ENCODE data around the gene WWOX.

WWOX gene

DNA sequence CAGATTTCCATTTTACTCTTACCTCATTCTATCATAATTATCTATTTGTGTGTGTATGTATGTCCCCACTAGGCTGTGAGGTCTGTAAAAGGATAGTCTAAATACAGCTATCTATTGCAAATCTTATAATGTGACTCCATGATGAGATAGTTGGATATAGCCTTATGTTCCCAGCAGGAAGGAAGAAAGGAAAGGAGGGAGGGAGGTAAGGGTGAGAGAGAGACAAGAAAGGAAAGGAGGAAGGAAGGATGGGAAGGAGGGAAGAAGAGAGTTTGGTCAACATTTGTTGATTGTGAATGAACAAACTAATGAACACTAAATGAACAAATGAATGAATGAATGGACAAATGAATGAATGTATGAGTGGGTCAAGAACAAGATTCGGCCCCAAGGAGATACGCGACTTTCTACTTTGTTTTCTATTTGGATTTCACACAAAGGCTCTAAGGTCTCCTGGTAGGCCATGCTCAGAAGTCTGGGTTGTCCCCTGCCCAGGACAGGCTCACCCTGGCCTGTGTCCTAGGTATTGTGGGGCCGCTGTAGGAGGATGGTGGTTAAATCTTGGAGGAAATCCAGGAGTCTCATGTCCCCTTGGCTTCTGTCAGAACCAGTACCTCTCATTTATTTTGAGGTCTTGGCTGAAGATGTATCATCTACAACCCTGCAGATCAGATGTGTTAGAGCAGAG lies 195.2 kb downstream of the WWOX start:
- H3K4me3 ChIP-seq (ENCODE audit: low read length in 2 of 2) = no peak overlapping the region
- H3K9me3 ChIP-seq (ENCODE audit: control insufficient read depth in 2 of 2, low read length in 2 of 2) = no peaks in the 10 kb centered on the region
- H3K27ac ChIP-seq (ENCODE audit: low read length) = no peak overlapping the region
- H3K4me1 ChIP-seq (ENCODE audit: control insufficient read depth, insufficient read depth, low read length) = no peaks in the 10 kb centered on the region
- no peaks in the 10 kb centered on the region for H3K36me3 ChIP-seq (ENCODE audit: control insufficient read depth in 2 of 2, insufficient read depth in 2 of 2, low read length in 2 of 2)
- H3K27me3 ChIP-seq (ENCODE audit: control insufficient read depth in 1 of 2, insufficient read depth in 2 of 2, low read length in 2 of 2) = no peaks in the 10 kb centered on the region
- H3K9ac ChIP-seq (ENCODE audit: low read length in 2 of 2) = no peak overlapping the region

DNA sequence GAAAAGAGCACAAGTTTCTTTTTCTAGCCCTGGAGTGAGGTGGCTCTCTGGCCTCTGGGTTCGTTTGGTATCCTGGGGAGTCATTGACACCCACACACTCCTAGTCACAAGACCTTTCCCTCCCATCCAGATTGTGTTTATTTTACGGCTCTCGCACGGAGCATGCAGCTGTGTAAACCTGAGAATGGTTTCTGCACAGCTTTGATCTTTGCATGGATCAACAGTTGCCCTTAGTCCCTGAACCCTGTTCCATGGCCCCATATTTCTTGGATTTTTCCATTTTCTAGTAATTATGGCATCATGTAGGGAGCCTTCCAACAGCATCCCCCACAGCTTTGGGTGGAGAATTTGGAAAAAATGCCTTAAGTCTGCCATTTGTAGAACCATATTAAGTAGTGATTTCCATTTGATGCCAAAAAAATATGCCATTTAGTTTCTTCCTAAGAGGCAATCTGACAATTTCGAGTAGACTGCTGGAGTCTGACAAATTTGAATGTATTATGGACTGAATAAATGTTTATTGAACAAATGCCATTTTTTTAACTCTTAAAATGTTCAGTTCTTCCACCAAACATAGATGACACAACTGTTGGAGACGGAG lies 197.7 kb downstream of the WWOX start:
- Histone ChIP-seq H3K36me3 (ENCODE audit: control insufficient read depth in 2 of 2, insufficient read depth in 2 of 2, low read length in 2 of 2) (no peaks in the 10 kb centered on the region), H3K9ac (ENCODE audit: low read length in 2 of 2) (no peak overlapping the region), H3K27me3 (ENCODE audit: control insufficient read depth in 1 of 2, insufficient read depth in 2 of 2, low read length in 2 of 2) (no peaks in the 10 kb centered on the region), H3K9me3 (ENCODE audit: control insufficient read depth in 2 of 2, low read length in 2 of 2) (no peaks in the 10 kb centered on the region), H3K4me3 (ENCODE audit: low read length in 2 of 2) (no peak overlapping the region), H3K27ac (ENCODE audit: low read length) (no peak overlapping the region), H3K4me1 (ENCODE audit: control insufficient read depth, insufficient read depth, low read length) (no peaks in the 10 kb centered on the region)

DNA sequence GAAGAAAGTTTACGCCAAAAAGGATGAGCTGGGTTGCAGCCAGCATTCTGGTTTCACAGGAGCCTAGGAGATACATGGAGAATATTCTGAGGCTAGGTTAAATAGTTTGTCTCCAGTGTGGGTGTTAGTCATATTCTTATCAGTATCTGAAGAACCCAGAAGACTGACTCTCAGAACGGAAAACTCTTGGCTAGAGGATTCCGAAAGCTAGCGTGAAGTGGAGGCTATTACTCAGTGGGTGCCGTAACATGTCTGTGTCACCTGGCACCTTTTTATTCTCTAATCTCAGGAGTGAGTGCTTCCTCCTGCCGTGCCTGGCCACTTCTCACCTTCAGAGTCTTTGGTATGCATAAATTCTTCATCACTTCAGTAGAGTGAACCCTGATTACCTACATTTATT lies 199.5 kb downstream of the WWOX start:
- Histone ChIP-seq H3K4me1 (ENCODE audit: control insufficient read depth, insufficient read depth, low read length) (peaks cover 3% of the 10 kb centered on the region), H3K4me3 (ENCODE audit: low read length in 2 of 2) (no peak overlapping the region), H3K9ac (ENCODE audit: low read length in 2 of 2) (no peak overlapping the region), H3K36me3 (ENCODE audit: control insufficient read depth in 2 of 2, insufficient read depth in 2 of 2, low read length in 2 of 2) (no peaks in the 10 kb centered on the region), H3K27me3 (ENCODE audit: control insufficient read depth in 1 of 2, insufficient read depth in 2 of 2, low read length in 2 of 2) (no peaks in the 10 kb centered on the region), H3K27ac (ENCODE audit: low read length) (no peak overlapping the region), H3K9me3 (ENCODE audit: control insufficient read depth in 2 of 2, low read length in 2 of 2) (no peaks in the 10 kb centered on the region)

DNA sequence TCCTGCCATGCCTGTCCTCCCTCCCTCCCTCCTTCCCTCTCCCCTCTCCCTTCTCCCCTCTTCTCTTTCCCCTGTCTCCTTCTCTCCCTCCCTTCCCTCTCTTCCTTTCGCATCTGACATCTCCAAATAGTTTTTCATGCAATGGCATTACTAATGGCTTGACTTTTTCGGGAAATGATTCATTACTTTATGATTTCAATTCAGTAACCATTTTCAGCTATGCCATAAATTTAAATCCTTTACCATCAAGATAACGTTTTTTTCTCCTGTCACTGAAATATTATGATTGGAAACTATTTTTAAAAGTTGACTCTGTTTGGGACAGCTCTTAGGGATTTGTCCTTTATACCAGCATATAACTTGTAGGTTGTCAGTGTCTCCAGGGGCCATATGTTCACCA lies 201.0 kb downstream of the WWOX start:
- Histone ChIP-seq H3K4me3 (ENCODE audit: low read length in 2 of 2) (no peak overlapping the region), H3K4me1 (ENCODE audit: control insufficient read depth, insufficient read depth, low read length) (peaks cover 3% of the 10 kb centered on the region), H3K27ac (ENCODE audit: low read length) (no peak overlapping the region), H3K9ac (ENCODE audit: low read length in 2 of 2) (no peak overlapping the region), H3K36me3 (ENCODE audit: control insufficient read depth in 2 of 2, insufficient read depth in 2 of 2, low read length in 2 of 2) (no peaks in the 10 kb centered on the region), H3K27me3 (ENCODE audit: control insufficient read depth in 1 of 2, insufficient read depth in 2 of 2, low read length in 2 of 2) (no peaks in the 10 kb centered on the region), H3K9me3 (ENCODE audit: control insufficient read depth in 2 of 2, low read length in 2 of 2) (no peaks in the 10 kb centered on the region)

DNA sequence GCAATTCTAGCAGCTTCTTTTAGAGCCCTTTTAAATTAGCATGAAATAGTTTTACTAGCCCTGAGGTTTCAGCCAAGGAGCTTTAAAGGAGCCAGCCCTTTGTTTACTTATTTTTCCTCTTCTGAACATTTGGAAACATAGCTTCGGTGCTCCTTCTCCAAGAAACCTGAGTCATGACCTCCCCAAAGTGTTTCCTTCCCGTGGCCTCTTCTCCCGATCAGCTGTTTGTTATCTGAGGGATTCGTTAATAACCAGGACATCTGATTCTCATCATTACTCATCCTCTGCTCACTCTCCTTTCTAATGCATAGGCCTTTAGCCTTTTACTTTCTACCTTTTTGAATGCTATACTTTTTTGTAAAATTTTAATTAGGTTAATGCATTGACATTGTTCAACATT lies 204.5 kb downstream of the WWOX start:
- Histone ChIP-seq H3K9me3 (ENCODE audit: control insufficient read depth in 2 of 2, low read length in 2 of 2) (no peaks in the 10 kb centered on the region), H3K4me1 (ENCODE audit: control insufficient read depth, insufficient read depth, low read length) (peaks cover 3% of the 10 kb centered on the region), H3K4me3 (ENCODE audit: low read length in 2 of 2) (no peak overlapping the region), H3K36me3 (ENCODE audit: control insufficient read depth in 2 of 2, insufficient read depth in 2 of 2, low read length in 2 of 2) (no peaks in the 10 kb centered on the region), H3K9ac (ENCODE audit: low read length in 2 of 2) (no peak overlapping the region), H3K27ac (ENCODE audit: low read length) (no peak overlapping the region), H3K27me3 (ENCODE audit: control insufficient read depth in 1 of 2, insufficient read depth in 2 of 2, low read length in 2 of 2) (no peaks in the 10 kb centered on the region)

DNA sequence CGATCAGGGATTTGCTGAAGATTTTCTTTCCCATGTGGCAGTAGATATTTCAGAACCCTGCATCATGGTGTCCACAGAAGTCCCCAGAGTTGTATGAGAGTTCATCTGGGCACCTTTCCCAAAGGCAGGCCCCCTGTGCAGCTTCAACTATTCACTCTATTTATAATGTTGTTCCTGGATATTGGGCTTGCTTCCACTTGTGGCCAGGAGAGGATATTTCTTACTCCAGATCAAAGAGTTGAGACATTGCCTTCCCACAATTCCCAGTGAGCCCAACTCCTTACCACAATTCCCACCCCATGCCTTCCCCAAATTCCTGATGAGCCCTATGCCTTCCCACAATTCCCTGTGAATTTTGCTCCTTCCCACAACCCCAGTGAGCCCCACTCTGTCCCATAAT lies 206.9 kb downstream of the WWOX start:
- Histone ChIP-seq H3K9me3 (ENCODE audit: control insufficient read depth in 2 of 2, low read length in 2 of 2) (no peaks in the 10 kb centered on the region), H3K9ac (ENCODE audit: low read length in 2 of 2) (no peak overlapping the region), H3K27ac (ENCODE audit: low read length) (no peak overlapping the region), H3K36me3 (ENCODE audit: control insufficient read depth in 2 of 2, insufficient read depth in 2 of 2, low read length in 2 of 2) (no peaks in the 10 kb centered on the region), H3K27me3 (ENCODE audit: control insufficient read depth in 1 of 2, insufficient read depth in 2 of 2, low read length in 2 of 2) (no peaks in the 10 kb centered on the region), H3K4me3 (ENCODE audit: low read length in 2 of 2) (no peak overlapping the region), H3K4me1 (ENCODE audit: control insufficient read depth, insufficient read depth, low read length) (peaks cover 10% of the 10 kb centered on the region)

DNA sequence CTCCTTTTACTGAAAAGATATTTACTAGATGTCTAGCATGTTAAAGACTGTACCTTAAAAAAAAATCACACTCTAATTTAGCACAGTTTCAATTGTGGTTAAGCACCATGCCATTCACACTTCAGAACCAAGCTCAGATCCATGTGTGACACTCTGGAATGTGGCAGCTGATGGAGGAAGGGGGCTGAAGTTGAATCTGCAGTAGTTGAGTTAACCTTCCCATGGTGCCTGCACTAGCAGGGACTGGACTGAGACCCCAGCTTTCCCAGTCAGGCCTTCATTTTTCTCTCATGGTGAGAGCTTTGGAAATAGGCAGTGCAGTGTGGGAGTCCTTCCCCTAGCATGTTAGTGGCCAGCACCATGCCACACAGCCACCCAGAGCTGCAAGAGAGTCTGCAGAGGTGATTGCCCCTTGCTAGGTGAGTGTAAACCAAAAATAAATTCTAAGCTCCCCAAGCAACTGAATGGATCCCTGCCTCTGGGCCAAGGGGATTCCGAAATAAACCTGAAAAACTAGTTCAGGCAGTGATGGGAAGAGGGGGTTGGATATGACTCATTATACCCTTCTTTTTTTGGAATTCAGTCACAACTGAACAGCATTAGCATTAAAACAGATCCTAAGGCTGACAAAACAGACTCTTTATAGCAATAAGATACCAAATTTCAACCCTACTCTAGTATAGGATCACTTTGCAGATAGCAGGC lies 208.5 kb downstream of the WWOX start:
- no peak overlapping the region for H3K27ac ChIP-seq (ENCODE audit: low read length)

DNA sequence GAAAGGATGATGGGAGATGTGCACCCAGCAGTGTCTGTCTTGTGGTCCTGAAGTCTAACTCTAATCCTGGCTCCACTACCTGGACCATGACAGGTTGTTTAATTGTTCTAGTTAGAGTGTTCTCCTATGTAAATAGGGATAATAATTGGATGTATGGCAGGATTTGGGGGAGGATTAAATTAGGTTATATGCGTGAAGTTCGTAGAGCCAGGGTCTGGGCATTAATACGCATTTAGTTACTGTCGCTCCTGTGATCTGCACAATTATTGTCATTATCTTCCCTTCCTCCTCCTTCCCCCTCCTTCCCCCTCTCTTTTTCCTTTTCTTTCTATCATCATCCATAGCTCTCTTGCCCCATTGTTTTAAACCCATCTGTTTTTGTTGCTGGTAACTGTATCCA lies 210.3 kb downstream of the WWOX start:
- Histone ChIP-seq H3K27me3 (ENCODE audit: control insufficient read depth in 1 of 2, insufficient read depth in 2 of 2, low read length in 2 of 2) (no peaks in the 10 kb centered on the region), H3K4me1 (ENCODE audit: control insufficient read depth, insufficient read depth, low read length) (peaks cover 9% of the 10 kb centered on the region), H3K27ac (ENCODE audit: low read length) (no peak overlapping the region)

More for the DNA sequence above, 208.5 kb downstream of the WWOX start:
- Histone ChIP-seq H3K27me3 (ENCODE audit: control insufficient read depth in 1 of 2, insufficient read depth in 2 of 2, low read length in 2 of 2) (no peaks in the 10 kb centered on the region), H3K9me3 (ENCODE audit: control insufficient read depth in 2 of 2, low read length in 2 of 2) (no peaks in the 10 kb centered on the region), H3K4me3 (ENCODE audit: low read length in 2 of 2) (no peak overlapping the region), H3K4me1 (ENCODE audit: control insufficient read depth, insufficient read depth, low read length) (peaks cover 12% of the 10 kb centered on the region), H3K36me3 (ENCODE audit: control insufficient read depth in 2 of 2, insufficient read depth in 2 of 2, low read length in 2 of 2) (no peaks in the 10 kb centered on the region), H3K9ac (ENCODE audit: low read length in 2 of 2) (no peak overlapping the region)

DNA sequence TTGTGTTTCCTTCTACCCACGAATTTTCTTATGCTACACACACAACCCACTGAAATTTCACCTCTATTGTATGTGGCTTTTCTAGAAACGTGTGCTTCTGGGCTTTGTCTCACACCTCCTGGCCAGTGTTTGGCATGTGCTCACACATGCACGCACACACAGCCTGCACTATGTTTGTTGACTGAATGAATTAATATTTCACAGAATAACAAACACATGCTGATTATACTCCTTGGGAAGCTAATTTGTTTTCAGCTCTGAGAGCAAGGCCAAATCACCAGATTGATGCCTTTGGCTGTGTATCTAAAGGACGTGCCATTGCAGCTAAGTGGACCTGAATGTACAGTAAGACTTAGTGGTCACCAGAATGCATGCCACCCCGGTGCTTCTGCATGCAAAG lies 210.7 kb downstream of the WWOX start:
- H3K27ac ChIP-seq (ENCODE audit: low read length) = no peak overlapping the region
- no peak overlapping the region for H3K4me3 ChIP-seq (ENCODE audit: low read length in 2 of 2)
- H3K36me3 ChIP-seq (ENCODE audit: control insufficient read depth in 2 of 2, insufficient read depth in 2 of 2, low read length in 2 of 2) = no peaks in the 10 kb centered on the region
- no peak overlapping the region for H3K9ac ChIP-seq (ENCODE audit: low read length in 2 of 2)
- no peaks in the 10 kb centered on the region for H3K9me3 ChIP-seq (ENCODE audit: control insufficient read depth in 2 of 2, low read length in 2 of 2)
- peaks cover 9% of the 10 kb centered on the region for H3K4me1 ChIP-seq (ENCODE audit: control insufficient read depth, insufficient read depth, low read length)
- H3K27me3 ChIP-seq (ENCODE audit: control insufficient read depth in 1 of 2, insufficient read depth in 2 of 2, low read length in 2 of 2) = no peaks in the 10 kb centered on the region

More for the DNA sequence above, 210.3 kb downstream of the WWOX start:
- no peaks in the 10 kb centered on the region for H3K9me3 ChIP-seq (ENCODE audit: control insufficient read depth in 2 of 2, low read length in 2 of 2)
- H3K9ac ChIP-seq (ENCODE audit: low read length in 2 of 2) = no peak overlapping the region
- H3K4me3 ChIP-seq (ENCODE audit: low read length in 2 of 2) = no peak overlapping the region
- no peaks in the 10 kb centered on the region for H3K36me3 ChIP-seq (ENCODE audit: control insufficient read depth in 2 of 2, insufficient read depth in 2 of 2, low read length in 2 of 2)

DNA sequence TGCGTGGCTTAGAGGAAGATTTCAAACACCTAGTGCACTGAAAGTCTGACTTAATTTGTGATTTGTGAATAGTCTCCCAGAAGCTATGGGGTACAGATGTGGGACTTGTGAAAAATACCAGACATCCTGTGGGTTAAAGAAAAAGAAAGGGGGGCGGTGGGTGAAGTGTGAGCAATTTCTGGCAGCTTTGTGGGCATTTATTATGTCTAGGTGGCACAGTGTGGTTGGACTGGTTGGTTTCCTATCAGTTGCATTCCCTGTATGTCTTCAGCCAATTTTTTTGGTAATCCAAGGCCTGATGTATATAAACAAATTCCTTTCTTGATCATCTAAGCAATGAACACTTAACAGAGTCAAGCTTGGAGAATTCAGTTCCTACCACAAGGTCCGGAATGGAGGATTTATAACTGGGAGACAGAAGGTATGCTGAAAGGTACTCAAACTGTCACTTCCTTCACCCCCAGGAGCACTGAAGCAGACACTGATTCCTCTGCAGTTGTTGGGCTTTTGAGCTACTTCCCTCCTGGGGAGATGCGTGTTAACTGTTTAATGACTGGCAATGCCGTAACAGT lies 211.6 kb downstream of the WWOX start:
- Histone ChIP-seq H3K9me3 (ENCODE audit: control insufficient read depth in 2 of 2, low read length in 2 of 2) (no peaks in the 10 kb centered on the region), H3K4me1 (ENCODE audit: control insufficient read depth, insufficient read depth, low read length) (peaks cover 9% of the 10 kb centered on the region)

More for the DNA sequence above, 211.6 kb downstream of the WWOX start:
- Histone ChIP-seq H3K4me3 (ENCODE audit: low read length in 2 of 2) (no peak overlapping the region), H3K27me3 (ENCODE audit: control insufficient read depth in 1 of 2, insufficient read depth in 2 of 2, low read length in 2 of 2) (no peaks in the 10 kb centered on the region), H3K9ac (ENCODE audit: low read length in 2 of 2) (no peak overlapping the region), H3K27ac (ENCODE audit: low read length) (no peak overlapping the region), H3K36me3 (ENCODE audit: control insufficient read depth in 2 of 2, insufficient read depth in 2 of 2, low read length in 2 of 2) (no peaks in the 10 kb centered on the region)
